22Rv1 (cell line): ENCODE data around the gene PIP5KL1.

Experiments
- ZFX ChIP-seq: fragments of 450-650 bp; IDR thresholded peaks from 2 replicates; pipeline ENCODE4 v1.6.1; 2017; ENCODE audit warnings: antibody characterized with exemption, borderline replicate concordance
- TF ChIP-seq, protein P1 (sequence below): fragments of 450-650 bp; IDR thresholded peaks from 2 replicates; pipeline ENCODE4 v1.5.1; 2017; ENCODE audit warnings: mild to moderate bottlenecking

DNA sequence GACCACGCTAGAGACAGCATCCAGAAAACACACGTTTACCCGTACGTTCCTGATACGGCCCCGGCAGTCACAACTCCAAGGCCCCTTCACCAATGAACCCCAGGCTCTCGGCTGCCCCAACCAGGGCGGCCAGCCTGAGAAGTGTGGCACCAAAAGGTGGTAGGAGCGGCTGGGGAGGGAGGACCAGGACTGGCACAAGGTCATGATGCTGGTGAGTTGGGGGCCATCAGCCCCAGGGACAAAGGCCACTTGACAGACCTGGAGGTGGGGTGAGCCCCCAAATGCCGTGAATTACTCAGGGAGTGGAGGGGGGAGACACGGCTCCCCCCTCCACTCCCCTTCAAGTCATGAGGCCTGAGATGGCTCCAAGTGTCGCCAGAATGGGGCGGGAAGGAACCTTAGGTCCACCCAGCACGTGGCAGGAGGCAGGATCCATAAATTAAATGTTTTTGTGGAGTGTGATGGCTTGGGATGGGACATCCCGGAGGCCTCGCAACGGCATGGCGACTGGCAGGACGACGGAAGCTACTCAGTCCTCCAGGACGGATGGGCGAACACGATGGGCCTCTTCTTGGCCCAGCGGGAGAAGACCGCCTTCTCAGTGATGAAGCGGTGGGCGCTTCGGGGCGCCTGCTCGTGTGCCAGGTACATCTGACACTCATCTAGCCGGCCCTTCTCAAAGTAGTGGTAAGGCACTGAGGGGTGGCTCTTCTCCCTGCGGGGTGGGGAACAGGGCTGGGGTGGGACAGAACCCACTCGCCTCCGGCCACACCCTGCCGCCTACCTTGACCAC is 22.5 kb downstream of the PIP5KL1 start:
- TF ChIP-seq, protein P1, sequence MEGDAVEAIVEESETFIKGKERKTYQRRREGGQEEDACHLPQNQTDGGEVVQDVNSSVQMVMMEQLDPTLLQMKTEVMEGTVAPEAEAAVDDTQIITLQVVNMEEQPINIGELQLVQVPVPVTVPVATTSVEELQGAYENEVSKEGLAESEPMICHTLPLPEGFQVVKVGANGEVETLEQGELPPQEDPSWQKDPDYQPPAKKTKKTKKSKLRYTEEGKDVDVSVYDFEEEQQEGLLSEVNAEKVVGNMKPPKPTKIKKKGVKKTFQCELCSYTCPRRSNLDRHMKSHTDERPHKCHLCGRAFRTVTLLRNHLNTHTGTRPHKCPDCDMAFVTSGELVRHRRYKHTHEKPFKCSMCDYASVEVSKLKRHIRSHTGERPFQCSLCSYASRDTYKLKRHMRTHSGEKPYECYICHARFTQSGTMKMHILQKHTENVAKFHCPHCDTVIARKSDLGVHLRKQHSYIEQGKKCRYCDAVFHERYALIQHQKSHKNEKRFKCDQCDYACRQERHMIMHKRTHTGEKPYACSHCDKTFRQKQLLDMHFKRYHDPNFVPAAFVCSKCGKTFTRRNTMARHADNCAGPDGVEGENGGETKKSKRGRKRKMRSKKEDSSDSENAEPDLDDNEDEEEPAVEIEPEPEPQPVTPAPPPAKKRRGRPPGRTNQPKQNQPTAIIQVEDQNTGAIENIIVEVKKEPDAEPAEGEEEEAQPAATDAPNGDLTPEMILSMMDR = no peak
- TF ChIP-seq ZFX = no peak
